Loucy (cell line): ENCODE measurements around the gene ZNF516.

Experiments
- CTCF ChIP-seq: fragments of 200-600 bp; sonication (generic); conservative IDR thresholded peaks from 2 replicates; pipeline ENCODE4 v1.5.1; 2014; ENCODE audit warnings: mild to moderate bottlenecking, antibody characterized with exemption, low read length
- EZH2phosphoT487 ChIP-seq: fragments of 200-600 bp; IDR thresholded peaks from 2 replicates; pipeline ENCODE4 v1.6.1; 2018; ENCODE audit warnings: antibody characterized with exemption, mild to moderate bottlenecking, moderate library complexity, borderline replicate concordance

- TF ChIP-seq CTCF: no peak
- TF ChIP-seq EZH2phosphoT487: no peak
Measured at GRCh38 chr18:76410660-76411417, 84.2 kb downstream of the ZNF516 start.
